Mesenchymal stem cell (in vitro differentiated cells and primary cell): Measurements from ENCODE around the gene ZNF320.
A peak's percentile ranks its signal among the peaks of the same experiment; 100 is the strongest.
"Not testable (repeated sequence)": the region's sequence is repeated elsewhere in the genome, so short reads cannot be mapped to it uniquely, and the experiment has no call there.

Source experiments
- DNase-seq: peaks from one replicate; pipeline ENCODE4 v3.0.0-alpha.2; 2013
- H2AFZ ChIP-seq: one replicate; pipeline ENCODE4 v1.6.1; 2013; ENCODE audit warnings: low read depth, mild to moderate bottlenecking, control low read depth, inconsistent platforms, low read length, moderate library complexity
- H2AK5ac ChIP-seq: 2 replicates; pipeline ENCODE4 v1.6.1; 2013; ENCODE audit warnings: low read length, moderate library complexity, mild to moderate bottlenecking, inconsistent platforms; ENCODE audit not compliant: severe bottlenecking
- H2BK120ac ChIP-seq: one replicate; pipeline ENCODE4 v1.6.1; 2013; ENCODE audit warnings: low read depth, mild to moderate bottlenecking, inconsistent platforms, low read length, moderate library complexity
- H2BK12ac ChIP-seq, 2 experiments: one replicate each; pipeline ENCODE4 v1.6.1; 2013; ENCODE audit warnings: inconsistent platforms in 2 of 2, low read length in 2 of 2, mild to moderate bottlenecking in 2 of 2, moderate library complexity in 2 of 2, control low read depth in 1 of 2
- H2BK15ac ChIP-seq: one replicate; pipeline ENCODE4 v1.6.1; 2013; ENCODE audit warnings: mild to moderate bottlenecking, low read depth, inconsistent platforms; ENCODE audit not compliant: poor library complexity, severe bottlenecking
- H2BK5ac ChIP-seq: 2 replicates; pipeline ENCODE4 v1.6.1; 2013; ENCODE audit warnings: low read depth, mild to moderate bottlenecking, low read length, control low read depth, inconsistent platforms; ENCODE audit not compliant: poor library complexity, severe bottlenecking
- H3K14ac ChIP-seq, 2 experiments: one replicate each; pipeline ENCODE4 v1.6.1; 2013; ENCODE audit warnings: inconsistent platforms in 2 of 2, low read length in 2 of 2, control low read depth in 1 of 2, mild to moderate bottlenecking in 1 of 2, moderate library complexity in 1 of 2
- H3K18ac ChIP-seq, 2 experiments: one replicate each; pipeline ENCODE4 v1.6.1; 2013; ENCODE audit warnings: inconsistent platforms in 2 of 2, low read length in 2 of 2, control low read depth in 1 of 2, low read depth in 1 of 2, mild to moderate bottlenecking in 1 of 2
- H3K23ac ChIP-seq, 2 experiments: one replicate each; pipeline ENCODE4 v1.6.1; 2013; ENCODE audit warnings: inconsistent platforms in 2 of 2, low read length in 2 of 2, mild to moderate bottlenecking in 2 of 2, moderate library complexity in 2 of 2, control low read depth in 1 of 2
- H3K27ac ChIP-seq: 2 replicates; pipeline ENCODE4 v1.5.1; 2013; ENCODE audit warnings: mild to moderate bottlenecking, moderate library complexity, low read length, control low read depth, inconsistent platforms; ENCODE audit not compliant: poor library complexity, severe bottlenecking
- H3K27me3 ChIP-seq, 2 experiments: 2 replicates each; pipeline versions ENCODE4 v1.6.1 to v1.7.0; 2013; ENCODE audit warnings: low read length in 2 of 2, mild to moderate bottlenecking in 2 of 2, moderate library complexity in 2 of 2, control low read depth in 1 of 2, inconsistent platforms in 1 of 2; ENCODE audit not compliant: control insufficient read depth in 1 of 2, insufficient read depth in 1 of 2
- H3K36me3 ChIP-seq, 2 experiments: 2 replicates each; pipeline versions ENCODE4 v1.6.1 to v1.7.0; 2013; ENCODE audit warnings: low read length in 2 of 2, control low read depth in 1 of 2, inconsistent platforms in 1 of 2, low read depth in 1 of 2, mild to moderate bottlenecking in 1 of 2; ENCODE audit not compliant: insufficient read depth in 2 of 2, control insufficient read depth in 1 of 2
- H3K4ac ChIP-seq, 2 experiments: one replicate each; pipeline ENCODE4 v1.6.1; 2013; ENCODE audit warnings: inconsistent platforms in 2 of 2, low read length in 2 of 2, mild to moderate bottlenecking in 2 of 2, moderate library complexity in 2 of 2, control low read depth in 1 of 2, low read depth in 1 of 2
- H3K4me1 ChIP-seq: 2 replicates; pipeline ENCODE4 v1.6.1; 2013; ENCODE audit warnings: low read depth, low read length, control low read depth; ENCODE audit not compliant: control insufficient read depth, insufficient read depth
- H3K4me2 ChIP-seq: 2 replicates; pipeline ENCODE4 v1.6.1; 2013; ENCODE audit warnings: low read length, mild to moderate bottlenecking, inconsistent platforms; ENCODE audit not compliant: poor library complexity, severe bottlenecking
- H3K4me3 ChIP-seq, 2 experiments: 2 replicates each; pipeline versions ENCODE4 v1.5.1 to v1.7.0; 2013; ENCODE audit warnings: low read length in 2 of 2, mild to moderate bottlenecking in 2 of 2, control low read depth in 1 of 2, low read depth in 1 of 2; ENCODE audit not compliant: insufficient read depth in 1 of 2
- H3K79me1 ChIP-seq: replicated peaks from 2 replicates; pipeline ENCODE4 v1.6.1; 2013; ENCODE audit warnings: mild to moderate bottlenecking, control low read depth, low read length, inconsistent platforms; ENCODE audit not compliant: poor library complexity, severe bottlenecking
- H3K9ac ChIP-seq: 2 replicates; pipeline ENCODE4 v1.7.0; 2013; ENCODE audit warnings: mild to moderate bottlenecking, low read length, moderate library complexity
- H3K9me3 ChIP-seq: 2 replicates; pipeline ENCODE4 v1.7.0; 2013; ENCODE audit warnings: mild to moderate bottlenecking, low read length; ENCODE audit not compliant: control insufficient read depth
- H4K8ac ChIP-seq: one replicate; pipeline ENCODE4 v1.6.1; 2013; ENCODE audit warnings: inconsistent platforms, mild to moderate bottlenecking, low read length, moderate library complexity
- H4K91ac ChIP-seq: one replicate; pipeline ENCODE4 v1.6.1; 2013; ENCODE audit warnings: mild to moderate bottlenecking, low read length, inconsistent platforms
- WGBS: methylation state at CpG from one replicate; pipeline ENCODE4 v1.1.7; 2013; ENCODE audit warnings: mixed read lengths; 5-methylcytosine and 5-hydroxymethylcytosine counted together

ZNF320 gene

GRCh38 chr19:52868031-52868430 lies 29.4 kb downstream of the ZNF320 start:
- H3K4me3 ChIP-seq, H3K23ac ChIP-seq: not testable (repeated sequence)
- WGBS = 93% methylated on average over 10 of the region's 11 CpGs

DNA sequence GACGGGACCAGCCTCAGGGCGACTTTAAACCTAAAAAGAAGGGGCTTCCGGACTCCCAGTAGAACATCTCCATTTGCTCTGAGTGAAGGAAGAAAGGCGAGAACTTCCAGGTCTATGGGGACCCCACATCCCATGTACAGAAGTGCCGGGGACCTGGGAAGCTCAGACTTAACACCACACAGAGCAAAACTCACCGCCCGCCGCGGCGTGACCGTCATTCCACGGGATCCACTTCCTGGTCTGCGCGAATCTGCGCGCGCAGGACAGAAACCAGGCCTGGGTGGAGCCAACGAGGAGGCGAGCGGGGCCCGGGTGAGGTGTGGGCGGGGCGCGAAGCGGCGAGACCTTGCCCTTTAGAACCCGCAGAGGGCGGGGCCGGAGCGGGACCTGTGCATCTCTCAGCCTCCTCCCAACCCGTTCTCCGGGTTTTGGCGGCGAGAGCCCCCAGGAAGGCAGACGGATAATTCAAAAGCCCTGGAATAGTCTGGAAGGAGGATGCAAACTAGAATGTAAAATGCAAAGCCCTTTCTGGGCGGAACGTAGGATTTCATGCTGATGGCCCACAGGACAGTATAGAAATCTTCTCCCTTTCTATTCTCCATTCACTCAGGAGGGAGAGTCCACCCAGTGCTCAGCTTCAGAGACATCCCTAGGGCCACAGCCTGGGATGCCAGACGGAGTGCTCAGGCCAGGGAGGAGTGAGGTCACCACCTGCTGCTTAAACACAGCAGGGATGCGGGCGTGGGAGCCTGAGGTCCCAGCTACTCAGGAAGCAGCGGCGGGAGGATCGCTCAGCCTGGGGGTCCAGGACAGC lies 39.9 kb downstream of the ZNF320 start, which contains the start of gene ZNF468:
Gene ZNF468, minus strand, starts transcription at position 242 of the 814 bp plus-strand sequence. CDS start 3,347 bp downstream, outside the sequence.
- H2AFZ ChIP-seq = peak within 1 kb of the TSS; percentile 85
- not testable (repeated sequence) for H2AK5ac ChIP-seq, H2BK5ac ChIP-seq, H2BK15ac ChIP-seq, H3K79me1 ChIP-seq, H3K23ac ChIP-seq, H3K4me1 ChIP-seq, H3K14ac ChIP-seq, H3K27me3 ChIP-seq, H2BK120ac ChIP-seq, H4K91ac ChIP-seq, H2BK12ac ChIP-seq
- H3K9me3 ChIP-seq = peaks cover 13% of the 10 kb centered on the region
- peaks cover 13 to 17% of the 10 kb centered on the region in 2 experiments for H3K36me3 ChIP-seq
- peak within 1 kb of the TSS in 1 of 2 experiments; percentile 33 for H3K18ac ChIP-seq
- H3K9ac ChIP-seq = peak within 1 kb of the TSS; percentile 92
- 15% methylated on average over 22 of the region's 43 CpGs for WGBS
- H3K4me2 ChIP-seq = peak within 1 kb of the TSS; percentile 79
- peak within 1 kb of the TSS; percentile 85 for H4K8ac ChIP-seq
- H3K4ac ChIP-seq = peak within 1 kb of the TSS in 1 of 2 experiments; percentile 28
- peak; percentile 67 for DNase-seq
- H3K27ac ChIP-seq = peak within 1 kb of the TSS; percentile 21
- H3K4me3 ChIP-seq = peak within 1 kb of the TSS; percentile 66 to 89

More at GRCh38 chr19:52868031-52868430, 29.4 kb downstream of the ZNF320 start:
- H3K4me2 ChIP-seq, H3K27ac ChIP-seq, H3K79me1 ChIP-seq, H3K9ac ChIP-seq, H2BK12ac ChIP-seq, H3K36me3 ChIP-seq, H3K18ac ChIP-seq, H4K8ac ChIP-seq, H3K14ac ChIP-seq, H3K4ac ChIP-seq, H3K27me3 ChIP-seq, H2AK5ac ChIP-seq, DNase-seq, H2BK15ac ChIP-seq, H4K91ac ChIP-seq, H3K4me1 ChIP-seq, H2AFZ ChIP-seq, H2BK120ac ChIP-seq, H2BK5ac ChIP-seq: not testable (repeated sequence)
- H3K9me3 ChIP-seq = peaks cover 12% of the 10 kb centered on the region

DNA sequence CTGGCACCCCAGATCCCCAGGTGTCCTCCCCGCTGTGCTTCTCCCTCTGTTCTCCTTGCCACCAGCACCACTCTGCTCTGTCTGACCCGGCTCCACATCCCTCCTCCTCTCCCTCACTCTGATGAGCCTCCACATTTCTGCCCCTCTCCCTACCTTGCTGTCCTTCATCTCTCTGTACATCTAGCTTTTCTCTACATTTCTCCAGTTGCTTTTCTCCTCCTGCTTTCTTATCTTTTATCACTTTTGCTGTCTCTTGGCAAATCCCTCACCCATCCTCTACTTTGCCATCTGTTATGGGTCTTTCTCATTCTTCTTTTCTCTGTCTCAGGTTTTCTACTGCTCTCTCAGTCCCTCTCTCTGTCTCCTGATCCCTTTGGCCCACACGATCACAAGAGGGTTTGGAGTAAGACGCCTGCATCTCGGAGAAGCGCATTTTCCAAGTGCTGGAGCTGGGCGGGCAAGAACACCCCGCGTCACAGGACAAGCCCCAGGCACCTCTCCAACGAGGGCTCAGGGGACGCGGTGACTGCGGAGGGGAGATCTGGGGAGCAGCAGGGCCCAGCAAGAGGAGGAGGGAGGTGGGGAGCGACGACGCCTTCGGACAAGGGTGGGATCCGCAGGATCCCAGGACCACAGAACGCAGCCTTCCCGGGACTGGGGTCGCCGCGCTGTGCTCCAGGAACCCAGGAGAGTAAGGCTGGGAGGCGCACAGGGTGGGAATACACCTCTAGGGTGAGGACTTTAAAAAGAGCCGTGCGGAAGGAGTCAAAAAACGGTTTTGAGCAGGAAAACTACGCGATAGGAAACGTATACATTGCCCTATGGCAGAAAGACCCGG lies 40.7 kb downstream of the ZNF320 start:
- Histone ChIP-seq H3K79me1 (peaks cover 11% of the 10 kb centered on the region), H3K4me3 (peak overlapping the region; percentile 66 to 89), H3K9ac (peak overlapping the region; percentile 92), H2AFZ (peak overlapping the region; percentile 82), H3K4ac (peak overlapping the region in 1 of 2 experiments; percentile 28), H3K36me3 (peaks cover 20 to 25% of the 10 kb centered on the region in 2 experiments), H3K4me2 (peak overlapping the region; percentile 23), H3K18ac (peak overlapping the region in 1 of 2 experiments; percentile 33)
- H2AK5ac ChIP-seq, H3K23ac ChIP-seq, H3K27ac ChIP-seq, H4K8ac ChIP-seq, H3K9me3 ChIP-seq, H3K27me3 ChIP-seq, H2BK12ac ChIP-seq, H2BK5ac ChIP-seq, H3K14ac ChIP-seq, H2BK120ac ChIP-seq, H4K91ac ChIP-seq, H2BK15ac ChIP-seq, H3K4me1 ChIP-seq: not testable (repeated sequence)
- peak; percentile 37 for DNase-seq
- WGBS = 5% methylated on average over 25 of the region's 31 CpGs
